UCSD-AML1 (cell line): ENCODE measurements around the gene INPP5J.
"Not testable (repeated sequence)": the region's sequence is repeated elsewhere in the genome, so short reads cannot be mapped to it uniquely, and the experiment has no call there.

Experiments used
- DNase-seq: peaks from one replicate; lab custom pipeline; 2025; ENCODE audit not compliant: unreplicated experiment; lab: John Stamatoyannopoulos, UW

Gene INPP5J

GRCh38 chr22:31148953-31149627 is 26.3 kb downstream of the INPP5J start:
- DNase-seq = peak; percentile 66

- DNase-seq = no peak
Observed at GRCh38 chr22:31150615-31151014, 27.8 kb downstream of the INPP5J start.

GRCh38 chr22:31151872-31152271 is 29.1 kb downstream of the INPP5J start:
- DNase-seq = no peak

GRCh38 chr22:31153357-31153756 is 30.6 kb downstream of the INPP5J start:
- DNase-seq = no peak

- no peak for DNase-seq
Observed at GRCh38 chr22:31154975-31155374, 32.2 kb downstream of the INPP5J start.

- DNase-seq = no peak
Observed at GRCh38 chr22:31155422-31155821, 32.7 kb downstream of the INPP5J start.

- no peak for DNase-seq
Observed at GRCh38 chr22:31160328-31160978, 37.7 kb downstream of the INPP5J start.

- no peak for DNase-seq
Observed at GRCh38 chr22:31161386-31161785, 38.6 kb downstream of the INPP5J start.

- no peak for DNase-seq
Observed at GRCh38 chr22:31162015-31162765, 39.4 kb downstream of the INPP5J start.

GRCh38 chr22:31170971-31171370 is 48.2 kb downstream of the INPP5J start:
- DNase-seq = no peak

- not testable (repeated sequence) for DNase-seq
Observed at GRCh38 chr22:31171734-31172133, 49.0 kb downstream of the INPP5J start.

- no peak for DNase-seq
Observed at GRCh38 chr22:31173386-31174145, 50.8 kb downstream of the INPP5J start.

GRCh38 chr22:31176923-31177322 is 54.2 kb downstream of the INPP5J start:
- DNase-seq = no peak

- no peak for DNase-seq
Observed at GRCh38 chr22:31177420-31178162, 54.8 kb downstream of the INPP5J start.

GRCh38 chr22:31178859-31179258 is 56.1 kb downstream of the INPP5J start:
- no peak for DNase-seq

GRCh38 chr22:31179345-31179744 is 56.6 kb downstream of the INPP5J start:
- DNase-seq = no peak

GRCh38 chr22:31184015-31184414 is 61.2 kb downstream of the INPP5J start:
- DNase-seq = no peak
